Gastroesophageal sphincter (tissue), 3 donors: Measurements from ENCODE around the gene PRIM1.

ENCODE experiments used
- CTCF ChIP-seq, 4 experiments: fragments of 200-600 bp in 2 of 4; fragments of 450-650 bp in 2 of 4; sonication (generic) in 1 of 4; IDR thresholded peaks; one replicate each; pipeline ENCODE4 v1.5.1; 2017 to 2019; ENCODE audit warnings: antibody characterized with exemption in 4 of 4, mild to moderate bottlenecking in 2 of 4, moderate library complexity in 2 of 4
- EP300 ChIP-seq: sonication (generic); formaldehyde crosslinking; IDR thresholded peaks from one replicate; pipeline ENCODE4 v1.6.1; 2017; ENCODE audit warnings: antibody characterized with exemption, mild to moderate bottlenecking
- POLR2AphosphoS5 ChIP-seq: sonication (generic); formaldehyde crosslinking; IDR thresholded peaks from one replicate; pipeline ENCODE4 v1.6.1; 2017; ENCODE audit warnings: antibody characterized with exemption

GRCh38 chr12:56753566-56753965 is 1.4 kb upstream of the PRIM1 start:
- TF ChIP-seq POLR2AphosphoS5: no peak
- TF ChIP-seq CTCF (IDR thresholded peaks at IDR 0.05): no peak
- TF ChIP-seq EP300: no peak
